Hepatocyte (in vitro differentiated cells): Measurements from ENCODE around the gene SNAP23. TPM values are rescaled to one million over a fixed set of nuclear protein-coding genes. Genes with fewer than 3 reads are reported as not detected.
A peak's percentile ranks its signal among the peaks of the same experiment; 100 is the strongest.

Source experiments
- DNase-seq: peaks from one replicate; pipeline ENCODE4 v3.0.0-alpha.2; 2016; ENCODE audit warnings: low spot score
- H2AFZ ChIP-seq: fragments of 200-600 bp; sonication (generic); 2 replicates; pipeline ENCODE4 v1.6.0; 2016; ENCODE audit warnings: antibody characterized with exemption, mild to moderate bottlenecking
- H3K27ac ChIP-seq: fragments of 200-600 bp; sonication (generic); 2 replicates; pipeline ENCODE4 v1.5.1; 2016; ENCODE audit warnings: mild to moderate bottlenecking
- H3K27me3 ChIP-seq: fragments of 200-600 bp; sonication (generic); 2 replicates; pipeline ENCODE4 v1.6.1; 2016
- H3K36me3 ChIP-seq: fragments of 200-600 bp; sonication (generic); replicated peaks from 2 replicates; pipeline ENCODE4 v1.5.1; 2016; ENCODE audit warnings: low read depth; ENCODE audit not compliant: insufficient read depth
- H3K4me1 ChIP-seq: fragments of 200-600 bp; sonication (generic); 2 replicates; pipeline ENCODE4 v1.5.1; 2016; ENCODE audit warnings: mild to moderate bottlenecking, moderate library complexity; ENCODE audit not compliant: insufficient read depth
- H3K4me2 ChIP-seq: fragments of 200-600 bp; sonication (generic); 2 replicates; pipeline ENCODE4 v1.6.0; 2016
- H3K4me3 ChIP-seq: fragments of 200-600 bp; sonication (generic); 2 replicates; pipeline ENCODE4 v1.5.1; 2016; ENCODE audit warnings: mild to moderate bottlenecking
- H3K79me2 ChIP-seq: fragments of 200-600 bp; sonication (generic); 2 replicates; pipeline ENCODE4 v1.6.0; 2017; ENCODE audit warnings: mild to moderate bottlenecking
- H3K9me2 ChIP-seq: fragments of 200-600 bp; sonication (generic); replicated peaks from 2 replicates; pipeline ENCODE4 v1.6.0; 2017; ENCODE audit warnings: mild to moderate bottlenecking; ENCODE audit not compliant: insufficient read depth
- H3K9me3 ChIP-seq: fragments of 200-600 bp; sonication (generic); 2 replicates; pipeline ENCODE4 v1.5.1; 2016; ENCODE audit warnings: low read depth, mild to moderate bottlenecking
- H4K20me1 ChIP-seq: fragments of 200-600 bp; sonication (generic); 2 replicates; pipeline ENCODE4 v1.6.0; 2016; ENCODE audit warnings: mild to moderate bottlenecking; ENCODE audit not compliant: insufficient read depth, poor library complexity, severe bottlenecking
- EZH2 ChIP-seq: fragments of 200-600 bp; sonication (generic); IDR thresholded peaks from 2 replicates; pipeline ENCODE4 v1.6.1; 2016; ENCODE audit warnings: antibody characterized with exemption, mild to moderate bottlenecking, borderline replicate concordance
- EZH2phosphoT487 ChIP-seq: fragments of 200-600 bp; sonication (generic); IDR thresholded peaks from one replicate; pipeline ENCODE4 v1.6.1; 2018; ENCODE audit warnings: antibody characterized with exemption, mild to moderate bottlenecking, low read depth, moderate library complexity; ENCODE audit not compliant: unreplicated experiment, severe bottlenecking
- WGBS: methylation state at CpG from one replicate; pipeline ENCODE4 v1.1.6; 2016; ENCODE audit warnings: low lambda C conversion rate; ENCODE audit errors: missing lambda C conversion rate; 5-methylcytosine and 5-hydroxymethylcytosine counted together
- polyA plus RNA-seq: library from polyadenylated mRNA; unstranded; fragments of >200 nt; fragmentation: Nextera tagmentation; extraction: Ambion mirVana; gene quantifications from 2 replicates; pipeline ENCODE4 v1.2.1, GENCODE V29; 2016
- total RNA-seq: library from RNA; depleted of rRNA; stranded (reverse); fragments of >200 nt; gene quantifications from 2 replicates; pipeline ENCODE4 v1.2.3, GENCODE V29; 2014
- TF ChIP-seq, protein P1 (sequence below): fragments of 200-600 bp; sonication (generic); IDR thresholded peaks from 2 replicates; pipeline ENCODE4 v1.5.1; 2016; ENCODE audit warnings: antibody characterized with exemption, mild to moderate bottlenecking; ENCODE audit not compliant: poor library complexity

The SNAP23 gene
- total and polyA plus RNA-seq, 2 experiments from 2014 or later: 82.7 to 123 TPM

DNA sequence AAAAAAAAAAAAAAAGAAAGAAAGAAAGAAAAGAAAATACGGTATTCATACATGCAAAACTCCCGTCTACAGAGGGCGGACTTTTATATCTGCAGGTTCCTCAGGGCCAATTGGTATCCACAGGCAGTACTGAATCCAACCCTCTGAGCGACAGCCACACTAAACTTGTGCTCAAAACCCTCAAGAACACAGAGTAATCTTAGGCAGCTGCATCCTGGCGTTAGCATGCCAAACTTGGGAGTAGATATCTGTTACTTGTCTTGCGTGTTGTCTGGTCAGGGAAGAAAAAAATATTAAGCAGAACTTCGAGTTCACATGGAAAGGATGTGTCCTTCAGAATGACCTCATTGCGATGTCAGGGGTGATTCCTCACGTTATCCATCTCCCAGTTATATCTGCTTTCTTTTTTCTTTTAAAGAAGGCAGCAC lies 12.8 kb downstream of the SNAP23 start:
- H3K27ac ChIP-seq: peak overlapping the region; percentile 62
- no peak overlapping the region for H2AFZ ChIP-seq

DNA sequence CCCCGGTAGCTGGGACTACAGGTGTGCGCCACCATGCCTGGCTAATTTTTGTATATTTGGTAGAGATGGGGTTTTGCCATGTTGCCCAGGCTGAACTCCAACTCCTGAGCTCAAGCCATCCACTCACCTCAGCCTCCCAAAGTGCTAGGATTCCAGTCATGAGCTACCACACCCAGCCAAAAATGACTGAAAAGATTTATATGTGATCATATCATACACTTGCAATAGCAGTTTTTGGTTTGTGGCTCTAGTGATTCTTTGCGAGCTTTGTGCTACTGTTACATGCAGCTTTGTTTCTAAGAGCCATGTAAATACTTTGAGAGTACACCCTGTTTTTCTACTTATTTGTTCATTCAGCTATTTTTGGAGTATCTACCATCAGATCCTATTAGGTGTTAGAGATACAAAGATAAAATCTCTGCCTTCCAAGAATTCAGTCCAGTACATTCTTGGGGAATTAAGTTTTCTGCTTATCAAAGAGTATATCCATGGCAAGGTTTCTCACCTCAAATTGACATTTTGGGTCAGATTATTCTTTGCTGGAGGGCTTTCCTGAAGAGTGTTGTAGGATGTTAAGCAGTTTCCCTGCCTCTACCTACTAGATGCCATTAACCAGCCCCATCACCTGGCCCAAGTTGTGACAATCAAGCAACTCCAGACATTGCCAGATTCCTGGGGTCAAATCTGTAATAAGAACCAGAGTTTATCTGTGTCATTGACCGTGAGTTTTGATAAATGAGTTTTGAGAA lies 15.0 kb downstream of the SNAP23 start:
- no peaks in the 10 kb centered on the region for H3K9me2 ChIP-seq
- no peak overlapping the region for H3K4me2 ChIP-seq
- TF ChIP-seq EZH2: no peak
- TF ChIP-seq, protein P1, sequence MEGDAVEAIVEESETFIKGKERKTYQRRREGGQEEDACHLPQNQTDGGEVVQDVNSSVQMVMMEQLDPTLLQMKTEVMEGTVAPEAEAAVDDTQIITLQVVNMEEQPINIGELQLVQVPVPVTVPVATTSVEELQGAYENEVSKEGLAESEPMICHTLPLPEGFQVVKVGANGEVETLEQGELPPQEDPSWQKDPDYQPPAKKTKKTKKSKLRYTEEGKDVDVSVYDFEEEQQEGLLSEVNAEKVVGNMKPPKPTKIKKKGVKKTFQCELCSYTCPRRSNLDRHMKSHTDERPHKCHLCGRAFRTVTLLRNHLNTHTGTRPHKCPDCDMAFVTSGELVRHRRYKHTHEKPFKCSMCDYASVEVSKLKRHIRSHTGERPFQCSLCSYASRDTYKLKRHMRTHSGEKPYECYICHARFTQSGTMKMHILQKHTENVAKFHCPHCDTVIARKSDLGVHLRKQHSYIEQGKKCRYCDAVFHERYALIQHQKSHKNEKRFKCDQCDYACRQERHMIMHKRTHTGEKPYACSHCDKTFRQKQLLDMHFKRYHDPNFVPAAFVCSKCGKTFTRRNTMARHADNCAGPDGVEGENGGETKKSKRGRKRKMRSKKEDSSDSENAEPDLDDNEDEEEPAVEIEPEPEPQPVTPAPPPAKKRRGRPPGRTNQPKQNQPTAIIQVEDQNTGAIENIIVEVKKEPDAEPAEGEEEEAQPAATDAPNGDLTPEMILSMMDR: no peak
- no peak for TF ChIP-seq EZH2phosphoT487
- WGBS: 91% methylated on average over 4 of the region's 4 CpGs
- H3K79me2 ChIP-seq: peaks cover 51% of the 10 kb centered on the region
- H2AFZ ChIP-seq: no peak overlapping the region
- H3K36me3 ChIP-seq: no peaks in the 10 kb centered on the region
- H3K4me3 ChIP-seq: no peak overlapping the region
- DNase-seq: no peak
- no peaks in the 10 kb centered on the region for H3K4me1 ChIP-seq
- no peaks in the 10 kb centered on the region for H3K9me3 ChIP-seq
- peaks cover 6% of the 10 kb centered on the region for H4K20me1 ChIP-seq
- peak overlapping the region; percentile 9 for H3K27ac ChIP-seq
- no peaks in the 10 kb centered on the region for H3K27me3 ChIP-seq

More for the DNA sequence above, 12.8 kb downstream of the SNAP23 start:
- H4K20me1 ChIP-seq: peaks cover 6% of the 10 kb centered on the region
- H3K4me1 ChIP-seq: no peaks in the 10 kb centered on the region
- no peaks in the 10 kb centered on the region for H3K9me3 ChIP-seq
- peaks cover 69% of the 10 kb centered on the region for H3K79me2 ChIP-seq
- 69% methylated on average over 8 of the region's 9 CpGs for WGBS
- peak; percentile 33 for DNase-seq
- H3K27me3 ChIP-seq: no peaks in the 10 kb centered on the region
- H3K9me2 ChIP-seq: no peaks in the 10 kb centered on the region
- no peak overlapping the region for H3K4me3 ChIP-seq
- no peaks in the 10 kb centered on the region for H3K36me3 ChIP-seq
- peak overlapping the region; percentile 53 for H3K4me2 ChIP-seq
- TF ChIP-seq EZH2 (no peak), EZH2phosphoT487 (no peak)
- TF ChIP-seq, protein P1: no peak

DNA sequence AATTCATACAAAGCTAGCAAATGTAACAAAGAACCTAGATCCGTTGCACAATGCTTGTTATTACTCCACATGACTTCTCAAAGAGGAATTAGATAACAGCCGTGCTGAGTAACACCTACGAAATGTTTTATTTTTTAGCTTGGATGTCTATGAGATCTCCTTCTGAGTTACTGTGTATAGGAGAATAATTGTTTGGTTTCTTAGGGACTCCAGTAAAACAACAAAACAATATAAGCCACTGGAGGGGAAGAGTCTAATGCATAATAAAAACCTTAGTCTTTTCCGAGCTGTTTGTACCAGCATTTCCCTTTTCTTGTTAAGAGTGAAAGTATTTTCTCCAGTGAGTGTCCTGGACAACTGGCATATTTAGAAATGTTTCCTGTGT lies 15.6 kb downstream of the SNAP23 start:
- peaks cover 6% of the 10 kb centered on the region for H4K20me1 ChIP-seq
- peak; percentile 11 for DNase-seq
- H3K9me3 ChIP-seq: no peaks in the 10 kb centered on the region
- H3K27ac ChIP-seq: peak overlapping the region; percentile 9
- H3K79me2 ChIP-seq: peaks cover 45% of the 10 kb centered on the region
- peak overlapping the region; percentile 18 for H3K4me2 ChIP-seq
- no peaks in the 10 kb centered on the region for H3K36me3 ChIP-seq
- 81% methylated on average over 4 of the region's 4 CpGs for whole genome bisulfite sequencing
- no peak for TF ChIP-seq EZH2phosphoT487
- TF ChIP-seq, protein P1: no peak
- no peak for TF ChIP-seq EZH2
- no peaks in the 10 kb centered on the region for H3K4me1 ChIP-seq
- no peak overlapping the region for H2AFZ ChIP-seq
- no peak overlapping the region for H3K4me3 ChIP-seq
- H3K27me3 ChIP-seq: no peaks in the 10 kb centered on the region
- no peaks in the 10 kb centered on the region for H3K9me2 ChIP-seq
